GM12875 (cell line): ENCODE results near the gene WWTR1.

Experiments used
- H3K4me3 ChIP-seq: one replicate; pipeline ENCODE4 v1.5.1; 2011; ENCODE audit warnings: low read depth, low read length, control low read depth
- TF ChIP-seq, protein P1 (sequence below): IDR thresholded peaks from 2 replicates; pipeline ENCODE4 v1.5.1; 2011; ENCODE audit warnings: low read depth, mild to moderate bottlenecking, control low read depth, inconsistent platforms, low read length, moderate library complexity, borderline replicate concordance; ENCODE audit not compliant: insufficient read depth

WWTR1 gene

GRCh38 chr3:149571381-149571780 lies 86.4 kb downstream of the WWTR1 start:
- TF ChIP-seq, protein P1, sequence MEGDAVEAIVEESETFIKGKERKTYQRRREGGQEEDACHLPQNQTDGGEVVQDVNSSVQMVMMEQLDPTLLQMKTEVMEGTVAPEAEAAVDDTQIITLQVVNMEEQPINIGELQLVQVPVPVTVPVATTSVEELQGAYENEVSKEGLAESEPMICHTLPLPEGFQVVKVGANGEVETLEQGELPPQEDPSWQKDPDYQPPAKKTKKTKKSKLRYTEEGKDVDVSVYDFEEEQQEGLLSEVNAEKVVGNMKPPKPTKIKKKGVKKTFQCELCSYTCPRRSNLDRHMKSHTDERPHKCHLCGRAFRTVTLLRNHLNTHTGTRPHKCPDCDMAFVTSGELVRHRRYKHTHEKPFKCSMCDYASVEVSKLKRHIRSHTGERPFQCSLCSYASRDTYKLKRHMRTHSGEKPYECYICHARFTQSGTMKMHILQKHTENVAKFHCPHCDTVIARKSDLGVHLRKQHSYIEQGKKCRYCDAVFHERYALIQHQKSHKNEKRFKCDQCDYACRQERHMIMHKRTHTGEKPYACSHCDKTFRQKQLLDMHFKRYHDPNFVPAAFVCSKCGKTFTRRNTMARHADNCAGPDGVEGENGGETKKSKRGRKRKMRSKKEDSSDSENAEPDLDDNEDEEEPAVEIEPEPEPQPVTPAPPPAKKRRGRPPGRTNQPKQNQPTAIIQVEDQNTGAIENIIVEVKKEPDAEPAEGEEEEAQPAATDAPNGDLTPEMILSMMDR = no peak
- H3K4me3 ChIP-seq = no peak overlapping the region

DNA sequence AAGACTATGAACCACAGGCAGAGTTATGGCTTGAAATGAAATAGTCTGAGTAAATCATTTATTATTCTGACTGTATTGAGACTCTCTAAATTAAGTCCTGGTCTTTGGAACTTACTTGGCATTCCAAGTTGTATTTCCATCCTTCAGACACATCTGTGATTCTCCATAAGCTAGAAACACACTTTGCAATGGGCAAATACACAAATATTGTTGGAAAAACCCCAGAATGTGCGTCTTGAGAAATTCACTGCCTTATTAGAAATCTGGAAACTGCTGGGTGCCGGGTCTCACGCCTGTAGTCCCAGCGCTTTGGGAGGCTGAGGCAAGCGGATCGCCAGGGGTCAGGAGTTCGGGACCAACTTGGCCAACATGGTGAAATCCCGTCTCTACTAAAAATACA lies 87.8 kb downstream of the WWTR1 start:
- H3K4me3 ChIP-seq = no peak overlapping the region
- TF ChIP-seq, protein P1 = no peak

DNA sequence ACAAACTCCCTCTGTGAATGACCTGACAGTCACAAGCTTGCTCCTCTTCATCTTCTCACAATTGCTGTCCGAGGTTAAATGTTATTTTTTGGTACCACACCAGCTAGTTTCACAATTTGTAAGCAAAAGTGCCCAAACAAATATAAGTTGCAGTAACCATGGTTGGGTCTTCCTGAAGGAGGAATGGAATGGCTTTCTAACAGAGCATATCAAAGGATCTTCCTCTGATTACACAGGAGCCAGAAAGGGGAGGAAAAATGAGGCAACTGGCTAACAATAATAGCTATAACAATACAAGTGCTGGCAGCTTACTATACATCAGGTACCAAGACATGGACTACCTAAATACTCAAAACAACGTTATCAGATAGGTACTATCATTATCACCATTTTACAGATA lies 90.4 kb downstream of the WWTR1 start:
- TF ChIP-seq, protein P1 = no peak

DNA sequence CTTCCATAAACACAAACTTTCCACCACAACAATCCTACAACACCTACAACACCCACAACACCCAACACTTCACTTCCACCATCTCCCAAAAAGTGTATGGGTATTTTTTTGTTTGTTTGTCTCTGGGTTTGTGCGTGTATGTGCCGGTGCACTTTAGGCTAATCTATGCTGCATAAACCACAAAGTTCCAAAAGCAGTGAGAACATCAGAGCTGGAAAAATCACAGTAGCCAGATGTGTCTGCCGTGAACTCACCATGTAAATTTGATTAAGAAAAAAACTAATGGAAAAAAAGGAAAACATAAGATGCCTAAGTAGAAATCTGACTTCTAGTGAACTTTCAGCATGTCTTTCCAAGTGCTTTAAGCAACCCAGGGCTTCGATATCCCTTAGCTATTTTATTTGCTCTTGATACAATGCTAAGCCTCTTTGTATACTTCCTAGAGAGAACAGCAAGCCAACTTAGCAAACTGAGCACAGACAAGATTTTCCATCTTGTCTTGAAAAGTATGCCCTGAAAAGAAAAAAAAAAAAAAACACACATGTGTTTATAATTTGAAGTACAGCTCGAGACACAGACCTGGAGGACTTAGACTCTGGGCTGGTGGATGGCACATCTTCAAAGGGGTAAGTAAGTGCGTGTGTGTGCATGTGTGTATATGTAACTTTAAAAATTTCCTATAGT lies 91.4 kb downstream of the WWTR1 start:
- TF ChIP-seq, protein P1 = no peak
- H3K4me3 ChIP-seq = no peak overlapping the region

More for the DNA sequence above, 90.4 kb downstream of the WWTR1 start:
- H3K4me3 ChIP-seq = no peak overlapping the region

DNA sequence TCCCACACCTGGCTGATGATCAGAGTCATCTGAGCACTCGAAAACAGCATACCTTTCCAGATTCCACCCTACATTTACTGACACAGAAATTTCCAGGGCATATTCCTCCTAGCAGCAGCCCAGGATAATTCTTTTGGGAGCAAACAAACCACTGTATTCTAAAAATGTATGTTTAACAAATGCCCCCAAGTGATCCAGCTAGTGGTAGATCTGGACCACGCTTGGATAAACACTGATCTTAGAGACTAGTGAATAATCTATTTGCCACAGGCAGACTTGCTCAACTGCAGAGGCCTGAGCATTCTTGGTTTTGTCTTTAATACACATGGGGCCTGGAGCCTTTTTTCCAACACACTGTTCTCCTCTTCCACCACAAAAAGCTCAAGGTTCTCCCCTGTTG lies 93.7 kb downstream of the WWTR1 start:
- no peak overlapping the region for H3K4me3 ChIP-seq
- TF ChIP-seq, protein P1 = no peak

DNA sequence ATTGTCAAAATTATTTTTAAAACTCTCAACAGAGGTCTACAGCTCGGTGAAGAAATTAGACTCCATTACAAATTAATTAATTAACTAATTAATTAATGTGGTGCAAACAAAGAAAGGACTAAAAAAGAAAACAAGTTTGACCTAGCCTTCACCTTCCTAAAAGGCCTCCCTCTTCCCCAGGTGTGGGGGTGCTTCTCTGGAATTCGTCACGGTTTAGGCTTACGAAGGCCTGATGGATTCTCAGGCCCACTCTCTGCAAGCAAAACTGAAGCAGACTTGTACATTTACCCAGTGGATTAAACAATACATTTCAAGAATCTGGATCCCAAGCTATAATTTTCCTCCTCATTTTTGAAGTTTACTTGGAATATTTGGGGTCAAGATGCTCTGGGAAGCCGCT lies 94.7 kb downstream of the WWTR1 start:
- H3K4me3 ChIP-seq = no peak overlapping the region
- TF ChIP-seq, protein P1 = no peak

DNA sequence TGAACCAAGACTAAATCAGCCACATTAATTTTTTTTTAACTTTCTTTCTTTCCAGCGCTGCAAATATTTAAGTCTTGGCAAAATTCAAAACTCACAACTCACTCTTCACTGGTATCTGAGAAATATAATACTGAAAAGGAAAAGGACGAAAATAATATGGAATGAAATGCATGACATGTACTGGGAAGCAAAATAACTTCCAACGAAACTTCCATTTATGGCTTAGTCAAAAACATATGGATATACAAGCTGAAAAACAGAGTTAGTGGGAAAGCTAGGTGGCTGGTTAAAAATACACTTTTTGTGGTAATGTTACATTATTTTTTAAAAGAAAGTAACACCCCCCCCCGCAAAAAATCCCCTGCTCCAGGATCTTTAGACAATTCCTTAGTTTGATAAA lies 97.2 kb downstream of the WWTR1 start:
- H3K4me3 ChIP-seq = no peak overlapping the region
- TF ChIP-seq, protein P1 = no peak
